Activated CD4-positive, alpha-beta T cell treated with anti-CD3 and anti-CD28 coated beads, Interleukin-2, amount 50 U/mL, for 48 hours (primary cell): Measurements from ENCODE around the gene TCF12.

ENCODE experiments used
- DNase-seq, 2 experiments: peaks; one replicate each; pipeline ENCODE4 v3.0.0-alpha.2; 2020

Gene TCF12

DNA sequence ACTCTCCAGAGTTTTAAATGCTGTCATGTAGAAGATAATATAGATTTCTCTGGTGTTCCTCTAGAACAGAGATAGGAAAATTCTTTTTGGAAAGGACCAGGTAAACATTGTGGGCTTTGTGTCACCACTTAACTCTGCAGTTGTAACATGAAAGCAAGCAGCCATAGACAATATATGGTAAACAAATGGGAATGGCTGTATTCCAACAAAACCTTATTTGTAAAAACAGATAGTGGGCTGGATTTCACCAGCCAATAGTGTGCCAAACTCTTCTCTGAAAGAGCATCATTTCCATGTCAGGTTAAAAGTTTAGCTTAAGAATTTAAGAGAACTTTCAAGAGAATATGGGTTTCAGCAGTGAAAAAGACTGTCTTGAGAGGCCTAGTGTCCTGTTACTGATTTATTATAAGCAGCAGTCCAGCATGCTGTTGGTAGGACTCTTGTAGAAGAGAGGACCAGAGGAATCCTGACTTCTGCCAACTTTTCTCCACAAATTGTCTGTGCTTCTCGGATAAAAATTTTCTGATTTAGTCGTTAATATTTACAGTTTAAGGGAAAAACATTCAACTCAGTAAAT is 107.7 kb downstream of the TCF12 start:
- DNase-seq: no peak

DNA sequence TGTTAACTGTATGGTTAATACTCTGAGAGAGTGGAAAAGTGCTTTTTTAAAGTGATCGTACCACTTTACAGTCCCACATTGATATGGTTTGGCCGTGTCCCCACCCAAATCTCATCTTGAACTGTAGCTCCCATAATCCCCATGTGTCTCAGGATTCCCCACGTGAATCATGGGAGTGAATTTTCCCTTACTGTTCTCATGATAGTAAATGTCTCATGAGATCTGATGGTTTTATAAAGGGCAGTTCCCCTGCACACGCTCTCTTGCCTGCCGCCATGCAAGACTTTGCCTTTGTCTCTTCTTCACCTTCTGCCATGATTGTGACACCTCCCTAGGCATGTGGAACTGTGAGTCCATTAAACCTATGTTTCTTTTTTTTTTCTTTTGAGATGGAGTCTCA is 109.2 kb downstream of the TCF12 start:
- DNase-seq: no peak

DNA sequence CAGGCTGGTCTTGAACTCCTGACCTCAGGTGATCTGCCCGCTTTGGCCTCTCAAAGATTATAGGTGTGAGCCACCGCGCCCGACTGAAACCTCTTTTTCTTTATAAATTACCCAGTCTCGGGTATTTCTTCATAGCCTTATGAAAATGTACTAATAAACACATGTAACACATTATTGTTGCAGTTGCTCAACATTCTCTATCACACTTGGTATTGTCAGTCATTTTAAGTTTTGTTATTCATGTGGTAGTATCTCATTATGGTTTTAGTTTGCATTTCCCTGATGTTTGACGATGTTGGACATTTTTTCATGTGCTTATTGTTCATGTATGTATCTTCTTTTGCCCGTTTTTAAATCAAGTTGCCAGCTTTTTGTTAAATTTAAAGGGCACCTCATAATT is 109.7 kb downstream of the TCF12 start:
- no peak for DNase-seq

DNA sequence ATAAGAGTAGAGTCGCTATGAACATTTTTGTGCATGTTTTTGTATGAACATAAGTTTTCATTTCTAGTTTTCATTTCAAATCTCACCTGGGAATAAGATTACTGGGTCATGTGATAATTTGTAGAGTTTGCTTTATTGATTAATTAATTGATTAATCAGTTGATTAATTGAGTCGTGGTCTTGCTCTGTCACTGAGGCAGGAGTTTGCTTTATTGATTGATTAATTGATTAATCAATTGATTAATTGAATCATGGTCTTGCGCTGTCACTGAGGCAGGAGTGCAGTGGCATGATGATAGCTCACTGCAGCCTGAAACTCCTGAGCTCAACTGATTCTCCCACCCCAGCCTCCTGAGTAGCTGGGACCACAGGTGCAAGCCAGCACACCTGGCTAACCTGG is 111.6 kb downstream of the TCF12 start:
- DNase-seq: no peak

DNA sequence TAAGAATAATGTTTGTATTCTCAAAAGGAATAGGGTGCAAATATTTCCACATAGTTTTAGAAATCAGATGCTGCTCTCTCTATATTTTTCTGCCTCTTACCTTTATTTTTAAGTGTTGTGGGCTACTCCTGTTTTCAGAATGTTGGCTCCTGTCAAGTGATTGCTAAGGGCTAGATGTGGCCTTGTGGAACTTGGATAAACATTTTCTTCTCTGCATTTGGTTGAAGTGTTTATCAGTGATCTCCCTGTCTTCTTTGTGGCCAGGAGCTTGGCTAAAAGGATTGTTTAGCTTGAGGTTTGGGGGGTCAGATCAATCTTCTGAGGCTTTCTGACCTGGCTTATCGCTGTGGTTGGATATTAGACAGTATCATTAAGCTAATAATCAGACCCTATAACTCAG is 112.6 kb downstream of the TCF12 start:
- no peak for DNase-seq

DNA sequence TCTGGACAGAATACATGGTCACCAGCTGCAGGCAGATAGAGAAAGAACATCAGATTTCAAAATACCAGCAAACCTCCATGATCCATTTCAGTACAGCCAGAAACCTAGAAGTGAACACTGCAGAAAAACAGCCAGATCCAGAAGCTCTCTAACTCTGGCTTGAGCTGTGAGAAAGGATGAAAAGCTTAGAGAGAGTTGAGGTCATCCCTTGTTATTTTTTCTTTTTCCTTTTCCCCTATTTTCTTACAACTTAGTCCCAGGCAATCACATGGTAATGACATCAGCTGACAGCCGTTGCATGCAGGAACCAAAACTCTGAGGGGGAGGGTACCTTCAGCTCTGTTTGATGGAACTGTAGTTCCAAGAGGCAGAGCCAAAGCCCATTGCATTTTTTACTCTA is 113.2 kb downstream of the TCF12 start:
- DNase-seq: no peak

DNA sequence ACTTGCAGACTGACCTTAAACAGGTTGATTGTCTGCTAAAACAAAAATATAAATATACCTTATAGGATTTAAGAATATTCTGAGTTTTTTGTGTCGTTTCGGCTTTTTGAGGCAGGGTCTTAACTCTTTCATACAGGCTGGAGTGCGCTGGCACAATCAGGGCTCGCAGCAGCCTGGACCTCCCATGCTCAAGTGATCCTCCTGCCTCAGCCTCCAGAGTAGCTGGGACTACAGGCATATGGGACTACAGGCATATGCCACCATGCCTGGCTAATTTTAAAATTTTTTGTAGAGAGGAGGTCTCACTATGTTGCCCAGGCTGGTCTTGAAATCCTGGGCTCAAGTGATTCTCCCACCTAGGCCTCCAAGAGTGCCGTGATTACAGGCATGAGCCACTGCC is 113.9 kb downstream of the TCF12 start:
- DNase-seq: no peak

DNA sequence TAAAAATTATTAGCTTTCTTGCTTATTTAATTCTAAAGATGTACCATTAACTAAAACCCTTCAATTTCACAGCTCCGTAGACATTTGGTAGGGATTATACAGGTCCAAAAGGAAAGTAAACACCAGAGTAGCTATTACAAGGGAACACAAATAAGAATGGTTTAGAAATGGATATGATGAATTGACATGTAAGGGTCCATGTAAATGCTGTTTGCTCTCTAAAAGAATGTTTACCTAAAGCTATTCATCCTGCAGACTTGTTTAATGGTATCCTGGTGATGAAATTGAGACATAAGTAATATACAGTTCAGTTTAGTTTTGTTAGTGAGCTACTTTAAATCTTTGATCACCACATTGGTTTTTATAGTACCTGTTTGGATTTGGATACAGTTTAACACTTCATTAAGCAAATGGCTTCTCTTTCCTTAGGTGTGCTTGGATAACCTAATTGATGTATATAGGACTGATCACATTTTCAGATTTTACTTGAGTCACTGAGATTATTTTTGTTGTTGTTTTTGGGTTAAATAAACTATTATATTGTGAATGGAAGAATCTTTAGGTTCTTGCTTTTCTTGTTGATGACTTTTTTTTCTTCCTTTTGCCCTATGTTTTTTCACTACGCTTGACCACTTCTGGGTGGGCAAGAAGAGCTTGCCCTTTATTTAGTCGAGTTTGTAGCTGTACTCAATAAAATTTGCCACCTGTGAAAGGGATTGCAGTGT is 115.4 kb downstream of the TCF12 start:
- DNase-seq: no peak

DNA sequence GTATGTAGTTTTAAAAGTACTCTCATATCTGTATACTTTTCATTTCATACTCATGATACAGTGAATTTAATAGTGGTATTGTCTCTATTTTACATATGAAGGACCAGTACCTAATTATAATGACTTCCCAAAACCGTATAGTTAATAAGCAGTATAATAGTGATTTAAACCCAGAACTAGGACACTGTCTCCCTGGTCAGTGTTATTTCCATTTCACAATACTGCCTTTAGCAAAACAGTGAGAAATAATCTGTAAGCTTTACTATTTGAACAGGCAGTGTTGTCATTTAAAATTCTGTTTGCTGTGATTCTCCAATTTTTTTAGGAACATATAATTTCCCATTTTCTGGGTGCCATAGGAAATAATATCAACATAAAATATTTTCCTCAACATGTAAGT is 116.2 kb downstream of the TCF12 start:
- no peak for DNase-seq

DNA sequence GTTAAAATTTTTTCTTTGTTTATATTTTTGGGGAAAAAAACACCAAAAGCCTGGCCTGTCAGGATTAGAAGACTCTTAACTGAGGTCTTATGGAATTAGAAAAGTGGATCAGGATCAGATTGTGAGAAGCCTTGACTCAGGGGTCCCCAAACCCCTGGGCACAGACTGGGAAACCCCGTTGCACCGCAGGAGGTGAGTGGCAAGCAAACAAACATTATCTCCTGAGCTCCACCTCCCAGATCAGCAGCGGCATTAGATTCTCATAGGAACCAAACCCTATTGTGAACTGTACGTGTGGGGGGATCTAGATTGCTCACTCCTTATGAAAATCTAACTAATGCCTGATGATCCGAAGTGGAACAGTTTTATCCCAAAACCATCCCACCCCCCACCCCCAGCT is 117.2 kb downstream of the TCF12 start:
- no peak for DNase-seq

DNA sequence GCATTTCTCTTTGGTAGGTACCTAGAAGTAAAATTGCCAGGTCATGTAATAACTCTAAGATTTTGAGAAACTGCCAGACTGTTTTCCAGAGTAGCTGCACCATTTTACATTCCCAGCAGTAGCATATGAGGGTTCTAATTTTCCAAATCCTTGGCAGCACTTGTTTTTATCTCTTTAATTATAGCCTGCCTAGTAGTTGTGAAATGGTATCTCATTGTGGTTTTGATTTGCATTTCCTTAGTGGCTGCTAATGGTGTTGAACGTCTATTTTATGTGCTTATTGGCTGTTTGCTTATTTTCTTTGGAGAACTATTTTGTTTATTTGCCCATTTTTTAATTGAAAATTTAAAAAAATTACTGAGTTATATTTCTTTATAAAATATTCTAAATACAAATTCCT is 117.9 kb downstream of the TCF12 start:
- DNase-seq: no peak

DNA sequence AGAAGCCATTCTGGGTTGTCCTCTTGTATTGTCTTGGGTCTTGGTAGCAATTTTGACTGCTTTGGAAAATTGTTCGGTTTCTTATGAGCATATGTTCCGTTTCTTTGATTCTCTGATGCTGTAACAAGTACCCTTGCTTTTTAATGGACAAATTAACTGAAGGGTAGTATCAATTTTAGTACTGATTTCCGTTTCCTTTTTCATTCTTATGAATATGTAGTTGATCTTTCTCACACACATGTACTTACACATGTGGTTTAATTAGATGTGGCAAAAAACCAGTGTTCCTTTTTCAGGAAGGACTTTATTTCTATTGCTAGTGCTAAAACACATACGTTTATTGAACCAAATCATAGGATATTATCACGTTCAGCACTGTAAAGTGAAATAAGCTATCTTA is 119.1 kb downstream of the TCF12 start:
- DNase-seq: no peak

DNA sequence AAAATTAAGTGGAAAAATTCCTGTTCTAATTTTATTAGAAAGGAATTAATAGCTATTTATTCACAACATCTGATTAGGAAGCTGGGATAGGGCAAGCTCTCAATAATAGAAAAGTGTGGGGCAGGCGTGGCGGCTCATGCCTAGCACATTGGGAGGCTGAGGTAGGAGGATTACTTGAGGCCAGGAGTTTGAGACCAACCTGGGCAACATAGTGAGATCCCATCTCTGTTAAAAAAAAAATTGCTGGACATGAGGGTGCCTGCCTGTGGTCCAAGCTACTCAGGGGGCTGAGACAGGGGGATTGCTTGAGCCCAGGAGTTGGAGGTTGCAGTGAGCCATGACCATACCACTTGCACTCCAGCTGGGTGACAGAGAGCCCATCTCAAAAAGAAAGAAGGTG is 119.6 kb downstream of the TCF12 start:
- DNase-seq: no peak

DNA sequence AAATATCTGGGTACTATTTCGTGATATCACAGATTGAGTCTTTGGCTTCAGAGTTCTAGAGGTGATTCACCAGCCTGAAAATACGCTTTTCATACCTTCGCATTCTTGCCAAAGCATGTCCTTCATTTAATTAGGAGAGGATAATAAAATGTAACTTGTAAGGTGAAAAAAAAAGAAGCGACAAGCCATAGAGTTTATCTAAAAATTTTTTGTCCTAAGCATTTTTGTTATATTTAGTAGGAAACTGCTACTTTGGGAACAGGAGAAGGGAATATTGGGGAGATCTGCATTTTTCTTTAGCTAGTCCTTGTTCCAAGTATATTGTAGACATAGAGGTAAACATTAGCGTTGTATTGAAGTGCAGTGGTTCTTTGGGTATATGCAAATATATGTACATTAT is 120.1 kb downstream of the TCF12 start:
- DNase-seq: no peak

DNA sequence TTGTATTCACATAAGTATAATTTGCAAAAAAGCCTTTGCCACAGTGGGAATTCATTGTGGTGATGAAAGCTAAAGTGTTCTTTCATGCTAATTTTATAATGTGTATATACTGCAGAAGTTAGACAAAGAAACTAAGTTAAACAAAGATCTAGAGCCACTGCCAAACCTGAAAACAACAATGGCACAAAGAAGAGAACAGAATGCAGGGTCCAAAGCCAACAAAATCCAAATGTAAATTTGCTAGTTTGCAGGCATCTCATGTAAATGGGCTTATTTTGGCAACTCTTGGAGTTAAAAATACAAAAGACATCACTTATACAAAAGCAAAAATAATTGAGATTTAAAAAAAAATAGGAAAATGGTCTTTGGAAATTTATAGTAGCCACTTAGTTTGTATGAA is 123.0 kb downstream of the TCF12 start:
- no peak for DNase-seq

DNA sequence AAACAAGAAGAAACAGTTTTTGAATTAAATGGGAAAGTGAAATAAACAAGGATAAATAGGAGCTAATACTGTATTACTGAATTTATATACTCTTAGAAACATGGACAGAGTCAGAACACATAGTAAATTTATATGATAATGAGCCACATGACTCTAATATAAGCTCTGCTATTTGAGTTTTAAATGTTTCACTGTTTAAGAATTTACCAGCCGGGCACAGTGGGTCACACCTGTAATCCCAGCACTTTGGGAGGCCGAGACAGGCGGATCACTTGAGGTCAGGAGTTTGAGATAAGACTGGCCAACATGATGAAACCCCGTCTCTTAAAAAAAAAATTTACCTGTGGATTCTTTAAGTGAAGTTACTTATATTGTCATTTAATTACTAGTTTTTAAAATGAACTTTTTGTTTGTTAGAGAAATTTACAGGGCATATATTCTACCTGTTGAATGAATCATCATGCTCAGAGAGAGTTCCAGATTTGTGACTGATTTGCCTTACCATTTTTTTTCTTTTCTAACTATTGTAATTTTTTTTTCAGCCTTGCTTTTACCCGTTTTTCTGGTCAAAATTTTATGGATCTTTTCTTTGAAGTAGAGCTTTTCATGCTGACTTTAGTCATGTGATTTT is 125.7 kb downstream of the TCF12 start:
- DNase-seq: no peak

DNA sequence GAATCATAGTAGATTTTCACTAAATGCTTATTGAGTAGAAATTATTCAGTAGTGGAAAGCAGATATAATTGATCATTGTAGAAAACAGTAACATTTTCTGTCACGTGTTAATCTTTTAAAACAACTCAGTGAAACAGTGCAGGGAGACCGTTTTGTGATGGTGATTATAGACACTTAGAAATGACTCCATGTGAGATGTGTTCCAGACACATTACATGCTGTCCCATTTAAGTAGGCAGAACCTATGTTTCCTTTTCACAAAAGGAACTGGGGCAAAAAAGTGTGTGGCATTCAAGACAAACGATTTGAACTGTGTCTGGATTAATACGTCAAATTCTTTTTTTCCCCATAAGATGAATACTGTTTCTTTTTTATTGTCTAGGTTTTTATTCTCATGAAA is 126.5 kb downstream of the TCF12 start:
- no peak for DNase-seq

DNA sequence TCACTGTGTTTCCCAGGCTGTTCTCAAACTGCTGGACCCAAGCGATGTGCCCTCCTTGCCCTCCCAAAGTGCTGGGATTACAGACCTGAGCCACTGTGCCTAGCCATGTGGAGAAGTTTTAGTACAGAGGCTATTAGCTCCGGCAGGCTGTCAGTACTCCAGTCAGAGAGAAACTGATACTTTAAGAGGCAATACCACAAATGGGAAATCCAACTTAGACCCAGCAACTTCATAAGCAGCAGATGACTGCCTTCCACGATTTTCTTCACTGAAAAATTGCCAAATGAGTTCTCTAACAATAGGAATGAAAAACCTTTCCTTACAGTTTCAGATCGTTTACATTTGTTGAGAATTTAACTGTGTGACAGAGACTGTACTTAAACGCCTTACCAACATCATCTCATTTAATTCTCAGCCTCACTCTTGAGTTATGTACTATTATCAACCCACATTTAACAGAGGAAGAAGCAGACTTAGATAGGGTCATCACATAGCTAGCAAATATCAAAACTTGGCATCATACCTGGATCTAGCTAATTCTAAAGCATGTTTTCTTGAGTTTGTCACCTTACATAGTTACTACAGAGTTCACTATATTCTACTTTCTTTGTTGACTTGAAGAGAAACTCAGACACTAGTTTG is 127.4 kb downstream of the TCF12 start:
- no peak for DNase-seq

DNA sequence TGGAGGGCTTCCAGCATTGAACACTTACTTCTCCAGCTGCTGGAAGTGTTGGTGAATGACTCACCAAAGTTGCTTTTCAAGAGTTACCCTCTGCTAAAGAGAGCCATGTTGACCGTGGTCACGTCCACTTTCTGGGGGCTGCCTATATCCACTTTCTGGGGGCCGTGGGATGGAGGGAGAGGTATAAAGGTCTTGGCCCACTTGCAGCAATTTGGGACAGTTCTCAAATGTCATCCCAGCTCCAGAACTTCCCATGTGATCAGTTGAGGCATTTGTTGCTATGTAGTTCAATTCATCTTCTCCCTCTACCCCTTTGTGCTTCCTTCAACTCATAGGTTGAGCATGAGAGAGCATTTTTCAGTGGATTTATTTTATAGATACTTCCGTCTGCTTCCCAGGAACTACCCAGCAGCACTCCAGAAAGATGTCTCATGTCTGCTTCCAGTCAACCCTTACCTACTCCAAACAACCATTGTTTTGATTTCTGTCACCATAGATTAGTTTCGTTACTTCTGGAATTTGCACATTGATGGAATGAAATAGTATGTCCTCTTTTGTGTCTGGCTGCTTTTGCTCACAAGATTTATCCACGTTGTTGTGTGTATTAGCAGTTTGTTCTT is 130.6 kb downstream of the TCF12 start:
- DNase-seq: no peak

DNA sequence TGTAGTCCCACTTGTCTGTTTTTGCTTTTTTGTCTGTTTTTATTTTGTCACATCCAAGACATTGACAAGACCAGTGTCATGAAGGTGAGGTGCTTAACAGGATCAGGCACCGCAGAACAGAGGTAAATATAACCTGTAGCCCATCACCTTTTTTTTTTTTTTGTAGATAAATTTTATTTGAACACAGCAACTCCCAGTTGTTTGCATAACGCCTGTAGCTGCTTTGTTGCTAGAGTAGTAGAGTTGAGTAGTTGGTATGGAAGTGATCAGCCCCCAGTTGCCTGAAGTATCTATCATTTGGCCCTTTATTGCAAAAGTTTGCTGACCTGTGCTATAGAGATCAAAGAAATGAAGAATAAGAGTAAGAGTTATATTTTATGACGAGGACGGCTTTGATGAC is 135.0 kb downstream of the TCF12 start:
- no peak for DNase-seq

DNA sequence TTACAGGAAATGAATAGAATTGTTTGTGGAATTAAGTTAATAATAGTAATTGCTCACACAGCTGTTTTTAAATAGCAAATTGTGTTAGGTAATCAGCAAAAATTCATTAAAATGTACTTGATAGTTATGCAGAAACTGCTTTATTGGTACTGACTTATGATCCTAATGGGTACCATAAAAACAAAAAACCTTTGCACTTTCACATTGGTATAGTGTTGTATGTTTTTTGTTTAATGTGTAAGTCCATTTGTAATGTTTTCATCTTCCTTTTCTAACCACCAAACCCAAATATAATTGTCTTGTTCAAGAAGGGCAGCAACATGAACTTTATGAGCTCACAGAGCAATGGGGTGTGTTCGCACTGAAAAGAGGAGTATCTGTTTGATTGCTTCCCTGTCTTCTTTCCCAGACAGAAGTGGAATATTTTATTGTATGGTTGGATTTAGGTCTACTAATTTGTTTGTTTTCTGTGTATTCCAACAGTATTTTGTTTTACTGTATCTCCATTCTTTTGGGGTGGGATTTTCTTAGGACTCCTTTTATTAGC is 135.8 kb downstream of the TCF12 start:
- no peak for DNase-seq

DNA sequence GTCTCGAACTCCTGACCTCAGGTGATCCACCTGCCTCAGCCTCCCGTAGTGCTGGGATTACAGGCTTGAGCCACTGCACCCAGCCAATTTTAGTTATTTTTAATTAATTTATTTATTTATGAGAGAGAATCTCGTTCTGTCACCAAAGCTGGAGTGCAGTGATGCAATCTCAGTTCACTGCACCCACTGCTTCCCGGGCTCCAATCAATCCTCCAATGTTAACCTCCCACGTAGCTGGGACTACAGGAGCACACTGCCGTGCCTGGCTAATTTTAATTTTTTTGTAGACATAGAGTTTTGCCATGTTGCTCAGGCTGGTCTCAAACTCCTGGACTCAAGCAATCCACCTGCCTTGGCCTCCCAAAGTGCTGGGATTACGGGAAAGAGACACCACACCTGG is 137.9 kb downstream of the TCF12 start:
- DNase-seq: no peak

DNA sequence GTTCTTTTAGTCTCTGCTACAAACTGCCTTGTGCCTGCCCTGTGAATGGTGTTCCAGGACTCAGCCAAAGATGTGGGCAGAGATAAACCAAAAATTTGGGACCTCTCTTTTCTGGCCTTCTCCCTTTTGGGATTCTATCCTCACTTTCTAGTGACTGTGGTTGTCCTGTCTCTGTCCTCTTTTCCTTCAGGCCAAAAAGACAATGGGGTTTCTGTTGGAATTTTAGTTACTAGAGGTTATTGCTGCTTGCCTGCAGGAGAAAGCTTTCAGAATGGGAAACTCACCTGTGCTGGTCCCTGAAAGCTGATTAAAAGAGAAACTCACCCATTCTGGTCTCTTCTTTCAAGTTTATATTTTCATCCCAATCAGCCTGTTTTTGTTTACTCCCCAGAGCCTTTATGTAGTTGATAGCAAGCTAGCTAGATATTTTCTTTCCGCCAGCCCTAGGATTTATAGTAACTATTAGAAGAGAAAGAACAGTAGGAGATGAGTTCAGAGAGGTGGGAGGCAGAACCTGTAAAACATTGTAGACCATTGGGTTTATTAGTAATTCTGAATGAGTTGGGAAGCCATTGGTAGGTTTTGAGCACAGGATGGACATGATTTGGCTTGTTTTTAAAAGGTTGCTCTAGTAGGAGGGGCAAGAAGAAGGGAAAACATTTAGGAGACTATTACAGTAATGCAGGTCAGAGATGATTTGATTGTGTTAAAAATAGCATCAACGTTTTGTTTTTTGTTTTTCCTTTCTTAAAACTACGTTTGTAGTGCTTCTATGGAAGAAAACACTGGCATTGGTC is 138.9 kb downstream of the TCF12 start:
- DNase-seq: no peak
